H9 (cell line): ENCODE data around the gene NR2F1-AS1. TPM values are rescaled to one million over a fixed set of nuclear protein-coding genes. Genes with fewer than 3 reads are reported as not detected.

Source experiments
- DNase-seq: peaks from one replicate; pipeline ENCODE4 v3.0.0-alpha.2; 2017
- H2AFZ ChIP-seq: one replicate; pipeline ENCODE4 v1.6.1; 2013; ENCODE audit warnings: mild to moderate bottlenecking, low read length, control low read depth, moderate library complexity
- H2AK5ac ChIP-seq: 2 replicates; pipeline ENCODE4 v1.6.1; 2013; ENCODE audit warnings: low read length, control low read depth, mixed read lengths; ENCODE audit not compliant: insufficient read length
- H2BK120ac ChIP-seq: one replicate; pipeline ENCODE4 v1.6.1; 2013; ENCODE audit warnings: low read depth, mild to moderate bottlenecking, low read length, control low read depth, inconsistent platforms; ENCODE audit not compliant: poor library complexity, severe bottlenecking
- H2BK12ac ChIP-seq: 2 replicates; pipeline ENCODE4 v1.6.1; 2013; ENCODE audit warnings: low read length, control low read depth, mixed read lengths, low read depth; ENCODE audit not compliant: insufficient read length
- H2BK15ac ChIP-seq: 2 replicates; pipeline ENCODE4 v1.6.1; 2013; ENCODE audit warnings: low read depth, low read length, control low read depth
- H2BK20ac ChIP-seq: one replicate; pipeline ENCODE4 v1.6.1; 2013; ENCODE audit warnings: low read depth, mild to moderate bottlenecking, low read length, control low read depth, inconsistent platforms; ENCODE audit not compliant: poor library complexity, severe bottlenecking
- H2BK5ac ChIP-seq: 2 replicates; pipeline ENCODE4 v1.6.1; 2013; ENCODE audit warnings: low read length, control low read depth, mixed read lengths; ENCODE audit not compliant: insufficient read length
- H3K14ac ChIP-seq: 2 replicates; pipeline ENCODE4 v1.6.1; 2013; ENCODE audit warnings: low read length, control low read depth; ENCODE audit not compliant: insufficient read depth
- H3K18ac ChIP-seq: 2 replicates; pipeline ENCODE4 v1.6.1; 2013; ENCODE audit warnings: low read depth, mild to moderate bottlenecking, mixed read lengths, low read length, control low read depth; ENCODE audit not compliant: insufficient read length
- H3K23ac ChIP-seq: 2 replicates; pipeline ENCODE4 v1.6.1; 2013; ENCODE audit warnings: low read length, control low read depth, mixed read lengths, low read depth; ENCODE audit not compliant: insufficient read length
- H3K23me2 ChIP-seq: 2 replicates; pipeline ENCODE4 v1.6.1; 2013; ENCODE audit warnings: low read depth, mild to moderate bottlenecking, mixed read lengths, low read length, control low read depth; ENCODE audit not compliant: insufficient read length, poor library complexity, severe bottlenecking
- H3K27ac ChIP-seq: 2 replicates; pipeline ENCODE4 v1.5.1; 2013; ENCODE audit warnings: low read length, control low read depth, mixed read lengths, low read depth; ENCODE audit not compliant: insufficient read length
- H3K27me3 ChIP-seq: 2 replicates; pipeline ENCODE4 v1.6.1; 2013; ENCODE audit warnings: low read length, control low read depth, inconsistent platforms; ENCODE audit not compliant: insufficient read depth
- H3K4ac ChIP-seq: 2 replicates; pipeline ENCODE4 v1.6.1; 2013; ENCODE audit warnings: low read depth, mild to moderate bottlenecking, control low read depth, inconsistent platforms, low read length, moderate library complexity
- H3K4me1 ChIP-seq: 2 replicates; pipeline ENCODE4 v1.6.1; 2013; ENCODE audit warnings: low read length, control low read depth, inconsistent platforms; ENCODE audit not compliant: insufficient read depth
- H3K4me2 ChIP-seq: 2 replicates; pipeline ENCODE4 v1.6.1; 2013; ENCODE audit warnings: low read length, control low read depth, mixed read lengths; ENCODE audit not compliant: insufficient read length, insufficient read depth
- H3K56ac ChIP-seq: 2 replicates; pipeline ENCODE4 v1.6.1; 2013; ENCODE audit warnings: low read depth, mild to moderate bottlenecking, mixed read lengths, low read length, control low read depth; ENCODE audit not compliant: insufficient read length
- H3K79me1 ChIP-seq: 2 replicates; pipeline ENCODE4 v1.6.1; 2013; ENCODE audit warnings: low read depth, mild to moderate bottlenecking, moderate library complexity, low read length, control low read depth, inconsistent platforms; ENCODE audit not compliant: insufficient read depth, poor library complexity, severe bottlenecking
- H3K79me2 ChIP-seq: 2 replicates; pipeline ENCODE4 v1.6.1; 2013; ENCODE audit warnings: low read length, control low read depth, inconsistent platforms; ENCODE audit not compliant: insufficient read depth
- H3K9ac ChIP-seq: 2 replicates; pipeline ENCODE4 v1.6.1; 2013; ENCODE audit warnings: low read length, control low read depth, mixed read lengths; ENCODE audit not compliant: insufficient read length; ENCODE audit errors: extremely low read depth
- H3K9me3 ChIP-seq: one replicate; pipeline ENCODE4 v1.6.1; 2013; ENCODE audit warnings: low read depth, low read length, inconsistent platforms; ENCODE audit not compliant: control insufficient read depth
- H3T11ph ChIP-seq: one replicate; pipeline ENCODE4 v1.6.1; 2013; ENCODE audit warnings: mild to moderate bottlenecking, low read length, control low read depth, inconsistent platforms
- H4K20me1 ChIP-seq: one replicate; pipeline ENCODE4 v1.6.1; 2013; ENCODE audit not compliant: control insufficient read depth, insufficient read length, insufficient read depth
- H4K5ac ChIP-seq: 2 replicates; pipeline ENCODE4 v1.6.1; 2013; ENCODE audit warnings: low read depth, mild to moderate bottlenecking, mixed read lengths, low read length, control low read depth; ENCODE audit not compliant: insufficient read length
- H4K8ac ChIP-seq: replicated peaks from 2 replicates; pipeline ENCODE4 v1.6.1; 2013; ENCODE audit warnings: low read length, control low read depth, mixed read lengths, low read depth; ENCODE audit not compliant: insufficient read length
- H4K91ac ChIP-seq: 2 replicates; pipeline ENCODE4 v1.6.1; 2013; ENCODE audit warnings: low read depth, mild to moderate bottlenecking, moderate library complexity, mixed read lengths, low read length, control low read depth; ENCODE audit not compliant: insufficient read length
- H3K27ac Mint-ChIP-seq, 3 experiments: 2 replicates in 2 of 3; 3 replicates in 1 of 3; pipeline ENCODE4 v1.8.0; 2020 to 2021; ENCODE audit warnings: mixed read lengths in 3 of 3, mild to moderate bottlenecking in 1 of 3, moderate library complexity in 1 of 3
- H3K27me3 Mint-ChIP-seq: 2 replicates; pipeline ENCODE4 v1.8.0; 2021; ENCODE audit warnings: low read depth, mild to moderate bottlenecking, moderate library complexity, mixed read lengths
- H3K36me3 Mint-ChIP-seq, 3 experiments: 2 replicates in 2 of 3; 3 replicates in 1 of 3; pipeline ENCODE4 v1.8.0; 2020 to 2021; ENCODE audit warnings: low read depth in 3 of 3, mixed read lengths in 3 of 3; ENCODE audit not compliant: insufficient read depth in 1 of 3
- H3K4me1 Mint-ChIP-seq, 2 experiments: 2 replicates each; pipeline ENCODE4 v1.8.0; 2020; ENCODE audit warnings: mixed read lengths in 2 of 2
- H3K4me3 Mint-ChIP-seq, 2 experiments: 2 replicates in 1 of 2; 3 replicates in 1 of 2; pipeline ENCODE4 v1.8.0; 2020 to 2021; ENCODE audit warnings: mild to moderate bottlenecking in 2 of 2, mixed read lengths in 2 of 2, moderate library complexity in 1 of 2
- H3K9me3 Mint-ChIP-seq, 2 experiments: 2 replicates in 1 of 2; 3 replicates in 1 of 2; pipeline ENCODE4 v1.8.0; 2020; ENCODE audit warnings: mild to moderate bottlenecking in 2 of 2, mixed read lengths in 2 of 2, moderate library complexity in 1 of 2
- WGBS: extraction: QIAGEN DNeasy Blood & Tissue Kit; methylation state at CpG from one replicate; pipeline ENCODE4 v1.1.7; 2013; ENCODE audit warnings: missing lambda C conversion rate, low lambda C conversion rate, mixed read lengths; ENCODE audit not compliant: insufficient read length; ENCODE audit errors: extremely low coverage; 5-methylcytosine and 5-hydroxymethylcytosine counted together
- total RNA-seq: library from RNA; stranded (reverse); gene quantifications from 2 replicates; pipeline ENCODE4 v1.2.1, GENCODE V29; 2021
- TF ChIP-seq, protein P1 (sequence below): fragments of 200-600 bp; sonication (generic); conservative IDR thresholded peaks from 3 replicates; pipeline ENCODE4 v1.8.0; 2021; ENCODE audit warnings: antibody characterized with exemption, mild to moderate bottlenecking

The NR2F1-AS1 gene
- total RNA-seq, 1 experiment from 2014 or later, result 1.9 TPM

- Mint-ChIP-seq H3K4me3 (peak overlapping the region in 1 of 2 experiments; percentile 74; a peak in 4 of 5 replicates), H3K36me3 (no peaks in the 10 kb centered on the region; a peak in 2 of 7 replicates), H3K9me3 (peaks cover 2 to 7% of the 10 kb centered on the region in 2 experiments; a peak in 3 of 5 replicates), H3K27ac (no peak overlapping the region), H3K4me1 (peaks cover 15 to 38% of the 10 kb centered on the region in 2 experiments), H3K27me3 (no peaks in the 10 kb centered on the region)
- no peak overlapping the region for H2BK120ac ChIP-seq
- no peak overlapping the region for H2BK20ac ChIP-seq
- no peak overlapping the region for H2BK15ac ChIP-seq
- no peak overlapping the region for H3K9ac ChIP-seq
- H3K23ac ChIP-seq, result no peak overlapping the region
- H3T11ph ChIP-seq, result no peak overlapping the region
- no peak overlapping the region for H3K27ac ChIP-seq
- H2BK12ac ChIP-seq, result no peak overlapping the region
- no peak overlapping the region for H3K14ac ChIP-seq
- H3K4me1 ChIP-seq, result no peaks in the 10 kb centered on the region
- H3K9me3 ChIP-seq, result no peaks in the 10 kb centered on the region
- no CpG with 5 or more reads among the region's 29 CpGs for WGBS
- peak overlapping the region; percentile 51 for H3K4me2 ChIP-seq
- no peak overlapping the region for H3K4ac ChIP-seq
- H4K5ac ChIP-seq, result no peak overlapping the region
- peaks cover 96% of the 10 kb centered on the region for H3K27me3 ChIP-seq
- no peak overlapping the region for H2AK5ac ChIP-seq
- no peaks in the 10 kb centered on the region for H3K79me2 ChIP-seq
- TF ChIP-seq, protein P1, sequence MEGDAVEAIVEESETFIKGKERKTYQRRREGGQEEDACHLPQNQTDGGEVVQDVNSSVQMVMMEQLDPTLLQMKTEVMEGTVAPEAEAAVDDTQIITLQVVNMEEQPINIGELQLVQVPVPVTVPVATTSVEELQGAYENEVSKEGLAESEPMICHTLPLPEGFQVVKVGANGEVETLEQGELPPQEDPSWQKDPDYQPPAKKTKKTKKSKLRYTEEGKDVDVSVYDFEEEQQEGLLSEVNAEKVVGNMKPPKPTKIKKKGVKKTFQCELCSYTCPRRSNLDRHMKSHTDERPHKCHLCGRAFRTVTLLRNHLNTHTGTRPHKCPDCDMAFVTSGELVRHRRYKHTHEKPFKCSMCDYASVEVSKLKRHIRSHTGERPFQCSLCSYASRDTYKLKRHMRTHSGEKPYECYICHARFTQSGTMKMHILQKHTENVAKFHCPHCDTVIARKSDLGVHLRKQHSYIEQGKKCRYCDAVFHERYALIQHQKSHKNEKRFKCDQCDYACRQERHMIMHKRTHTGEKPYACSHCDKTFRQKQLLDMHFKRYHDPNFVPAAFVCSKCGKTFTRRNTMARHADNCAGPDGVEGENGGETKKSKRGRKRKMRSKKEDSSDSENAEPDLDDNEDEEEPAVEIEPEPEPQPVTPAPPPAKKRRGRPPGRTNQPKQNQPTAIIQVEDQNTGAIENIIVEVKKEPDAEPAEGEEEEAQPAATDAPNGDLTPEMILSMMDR, result no peak; the same call in 2 of the 3 replicates
- H4K8ac ChIP-seq, result no peak overlapping the region
- H3K79me1 ChIP-seq, result no peaks in the 10 kb centered on the region
- no peak overlapping the region for H2AFZ ChIP-seq
- no peak overlapping the region for H3K56ac ChIP-seq
- no peak overlapping the region for H3K18ac ChIP-seq
- peaks cover 7% of the 10 kb centered on the region for H3K23me2 ChIP-seq
- H4K20me1 ChIP-seq, result no peaks in the 10 kb centered on the region
- DNase-seq, result peak; percentile 33
- H4K91ac ChIP-seq, result no peak overlapping the region
- H2BK5ac ChIP-seq, result no peak overlapping the region
Observed at GRCh38 chr5:93595420-93596147, 14.6 kb upstream of the NR2F1-AS1 start.
